ENCODE data around the gene BRAF.

Gene BRAF

DNA sequence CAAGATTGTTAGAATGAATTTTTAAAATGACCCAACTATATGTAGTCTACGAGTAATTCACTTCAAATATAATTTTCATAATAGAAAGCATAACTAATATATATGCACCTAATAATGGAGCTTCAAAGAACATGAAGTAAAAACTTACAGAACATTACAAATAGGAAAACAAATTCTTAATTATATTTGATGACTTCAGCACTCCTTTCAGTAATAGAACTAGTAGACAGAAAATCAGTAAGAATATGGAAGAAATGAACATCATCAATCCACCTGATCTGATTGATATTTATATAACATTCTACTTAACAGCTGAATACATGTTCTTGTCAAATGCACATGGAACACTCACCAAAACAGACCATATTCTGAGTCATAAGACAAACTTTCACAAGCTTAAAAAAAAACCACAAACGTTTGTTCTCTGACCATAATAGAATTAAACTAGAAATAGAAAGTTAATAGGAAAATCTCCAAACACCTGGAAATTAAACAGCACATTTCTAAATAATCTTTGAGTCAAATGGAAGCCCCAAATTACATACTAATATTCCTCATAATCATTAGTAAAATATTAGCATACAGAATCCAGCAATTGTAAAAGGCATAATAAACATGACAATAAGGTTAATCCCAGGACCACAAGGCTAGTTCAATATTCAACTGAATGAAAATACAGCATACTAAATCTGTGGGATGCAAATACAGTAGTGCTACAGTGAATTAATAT, 48.0 kb downstream of the BRAF start:
- Histone ChIP-seq H3K9me3 (ENCODE audit: insufficient read depth, low read length) (no peaks in the 10 kb centered on the region), H3K4me3 (ENCODE audit: insufficient read length, low read depth) (no peak overlapping the region), H3K9ac (ENCODE audit: insufficient read length, low read depth) (no peak overlapping the region), H3K27me3 (ENCODE audit: insufficient read depth, insufficient read length) (no peaks in the 10 kb centered on the region), H3K36me3 (ENCODE audit: insufficient read depth, insufficient read length, low read length) (no peaks in the 10 kb centered on the region), H3K4me1 (ENCODE audit: insufficient read depth, insufficient read length) (no peaks in the 10 kb centered on the region)
- DNase-seq (ENCODE audit: low read depth, low spot score), result no peak
- no peak for TF ChIP-seq SUZ12 (IDR thresholded peaks at IDR 0.05; ENCODE audit: extremely low read depth, insufficient read depth, insufficient read length)
- no peak for TF ChIP-seq ZNF274 (IDR thresholded peaks at IDR 0.05; ENCODE audit: low read depth, low read length)
- no peak for TF ChIP-seq YY1 (IDR thresholded peaks at IDR 0.05; ENCODE audit: insufficient read depth, insufficient read length)

DNA sequence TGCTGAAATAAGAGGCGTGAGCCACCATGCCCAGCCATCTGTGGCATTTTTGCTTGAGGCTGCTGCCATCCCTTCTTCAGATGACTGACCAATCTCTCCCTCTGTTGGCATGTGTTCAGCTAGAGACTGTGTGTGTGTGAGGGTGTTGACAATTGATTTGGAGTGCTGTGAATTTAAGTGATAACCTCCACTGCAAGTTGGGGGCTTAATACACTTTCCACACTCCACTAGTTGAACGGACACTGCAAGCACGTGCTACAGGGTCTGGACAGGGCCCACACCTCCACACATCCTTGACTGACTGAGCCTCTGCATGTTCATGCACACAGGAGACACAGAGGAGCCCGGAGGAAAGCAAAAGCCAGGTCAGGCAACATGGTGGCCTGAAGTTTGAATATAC, 51.3 kb downstream of the BRAF start:
- Histone ChIP-seq H3K27me3 (ENCODE audit: insufficient read depth, insufficient read length) (no peaks in the 10 kb centered on the region), H3K9ac (ENCODE audit: insufficient read length, low read depth) (no peak overlapping the region), H3K4me1 (ENCODE audit: insufficient read depth, insufficient read length) (no peaks in the 10 kb centered on the region), H3K36me3 (ENCODE audit: insufficient read depth, insufficient read length, low read length) (no peaks in the 10 kb centered on the region), H3K9me3 (ENCODE audit: insufficient read depth, low read length) (no peaks in the 10 kb centered on the region), H3K4me3 (ENCODE audit: insufficient read length, low read depth) (no peak overlapping the region)
- TF ChIP-seq ZNF274 (IDR thresholded peaks at IDR 0.05; ENCODE audit: low read depth, low read length) (no peak), YY1 (IDR thresholded peaks at IDR 0.05; ENCODE audit: insufficient read depth, insufficient read length) (no peak), SUZ12 (IDR thresholded peaks at IDR 0.05; ENCODE audit: extremely low read depth, insufficient read depth, insufficient read length) (no peak)
- DNase-seq (ENCODE audit: low read depth, low spot score), result no peak

- Histone ChIP-seq H3K9ac (ENCODE audit: insufficient read length, low read depth) (no peak overlapping the region), H3K4me3 (ENCODE audit: insufficient read length, low read depth) (no peak overlapping the region), H3K27me3 (ENCODE audit: insufficient read depth, insufficient read length) (no peaks in the 10 kb centered on the region), H3K4me1 (ENCODE audit: insufficient read depth, insufficient read length) (no peaks in the 10 kb centered on the region), H3K9me3 (ENCODE audit: insufficient read depth, low read length) (no peaks in the 10 kb centered on the region), H3K36me3 (ENCODE audit: insufficient read depth, insufficient read length, low read length) (no peaks in the 10 kb centered on the region)
- no peak for TF ChIP-seq ZNF274 (IDR thresholded peaks at IDR 0.05; ENCODE audit: low read depth, low read length)
- no peak for DNase-seq (ENCODE audit: low read depth, low spot score)
Observed at GRCh38 chr7:140870003-140870402, 54.7 kb downstream of the BRAF start.

DNA sequence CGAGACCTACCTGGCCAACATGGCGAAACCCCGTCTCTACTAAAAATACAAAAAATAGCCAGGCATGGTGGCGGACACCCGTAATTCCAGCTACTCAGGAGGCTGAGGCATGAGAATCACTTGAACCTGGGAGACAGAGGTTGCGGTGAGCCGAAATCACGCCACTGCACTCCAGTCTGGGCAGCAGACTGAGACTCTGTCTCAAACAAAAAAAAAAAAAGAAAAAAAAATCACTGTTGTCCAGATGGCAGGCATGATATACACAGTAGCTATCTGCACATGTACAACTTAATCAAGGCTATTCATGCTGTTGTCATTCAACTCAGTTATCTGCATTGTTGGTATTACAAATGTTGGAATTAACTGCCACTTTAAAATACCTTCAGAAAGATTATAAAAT, 55.3 kb downstream of the BRAF start:
- Histone ChIP-seq H3K9me3 (ENCODE audit: insufficient read depth, low read length) (no peaks in the 10 kb centered on the region), H3K4me3 (ENCODE audit: insufficient read length, low read depth) (no peak overlapping the region), H3K36me3 (ENCODE audit: insufficient read depth, insufficient read length, low read length) (no peaks in the 10 kb centered on the region), H3K9ac (ENCODE audit: insufficient read length, low read depth) (no peak overlapping the region), H3K4me1 (ENCODE audit: insufficient read depth, insufficient read length) (no peaks in the 10 kb centered on the region), H3K27me3 (ENCODE audit: insufficient read depth, insufficient read length) (no peaks in the 10 kb centered on the region)
- no peak for DNase-seq (ENCODE audit: low read depth, low spot score)
- TF ChIP-seq YY1 (IDR thresholded peaks at IDR 0.05; ENCODE audit: insufficient read depth, insufficient read length) (no peak), ZNF274 (IDR thresholded peaks at IDR 0.05; ENCODE audit: low read depth, low read length) (no peak), SUZ12 (IDR thresholded peaks at IDR 0.05; ENCODE audit: extremely low read depth, insufficient read depth, insufficient read length) (no peak)

- Histone ChIP-seq H3K36me3 (ENCODE audit: insufficient read depth, insufficient read length, low read length) (no peaks in the 10 kb centered on the region), H3K27me3 (ENCODE audit: insufficient read depth, insufficient read length) (no peaks in the 10 kb centered on the region), H3K4me1 (ENCODE audit: insufficient read depth, insufficient read length) (no peaks in the 10 kb centered on the region), H3K4me3 (ENCODE audit: insufficient read length, low read depth) (no peak overlapping the region), H3K9me3 (ENCODE audit: insufficient read depth, low read length) (no peaks in the 10 kb centered on the region), H3K9ac (ENCODE audit: insufficient read length, low read depth) (no peak overlapping the region)
- no peak for TF ChIP-seq SUZ12 (IDR thresholded peaks at IDR 0.05; ENCODE audit: extremely low read depth, insufficient read depth, insufficient read length)
- no peak for TF ChIP-seq ZNF274 (IDR thresholded peaks at IDR 0.05; ENCODE audit: low read depth, low read length)
- TF ChIP-seq YY1 (IDR thresholded peaks at IDR 0.05; ENCODE audit: insufficient read depth, insufficient read length), result no peak
- no peak for DNase-seq (ENCODE audit: low read depth, low spot score)
Observed at GRCh38 chr7:140867467-140868462, 57.0 kb downstream of the BRAF start.

DNA sequence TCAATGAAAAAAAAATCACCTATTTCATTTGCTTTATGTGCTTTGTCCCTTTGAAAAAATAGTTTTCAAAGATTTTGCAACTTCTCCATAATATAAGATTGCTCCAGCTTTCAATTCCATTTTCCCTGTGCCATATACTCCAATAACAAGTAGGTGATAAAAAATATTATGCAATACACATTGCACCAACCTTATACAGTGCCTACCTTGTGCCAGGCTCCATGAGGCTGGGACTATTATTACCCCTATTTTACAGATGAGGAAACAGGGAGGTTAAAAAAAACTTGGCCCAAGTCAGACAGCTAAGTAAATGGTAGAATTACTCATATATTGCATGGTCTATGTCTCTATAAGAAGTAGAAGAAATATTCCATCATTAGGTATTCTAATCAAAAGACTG, 57.8 kb downstream of the BRAF start:
- no peak for DNase-seq (ENCODE audit: low read depth, low spot score)
- Histone ChIP-seq H3K36me3 (ENCODE audit: insufficient read depth, insufficient read length, low read length) (no peaks in the 10 kb centered on the region), H3K4me1 (ENCODE audit: insufficient read depth, insufficient read length) (no peaks in the 10 kb centered on the region), H3K4me3 (ENCODE audit: insufficient read length, low read depth) (no peak overlapping the region), H3K9me3 (ENCODE audit: insufficient read depth, low read length) (no peaks in the 10 kb centered on the region), H3K9ac (ENCODE audit: insufficient read length, low read depth) (no peak overlapping the region), H3K27me3 (ENCODE audit: insufficient read depth, insufficient read length) (no peaks in the 10 kb centered on the region)
- TF ChIP-seq SUZ12 (IDR thresholded peaks at IDR 0.05; ENCODE audit: extremely low read depth, insufficient read depth, insufficient read length) (no peak), YY1 (IDR thresholded peaks at IDR 0.05; ENCODE audit: insufficient read depth, insufficient read length) (no peak), ZNF274 (IDR thresholded peaks at IDR 0.05; ENCODE audit: low read depth, low read length) (no peak)

- no peak overlapping the region for H3K9ac ChIP-seq (ENCODE audit: insufficient read length, low read depth)
- no peaks in the 10 kb centered on the region for H3K27me3 ChIP-seq (ENCODE audit: insufficient read depth, insufficient read length)
- no peaks in the 10 kb centered on the region for H3K36me3 ChIP-seq (ENCODE audit: insufficient read depth, insufficient read length, low read length)
- no peak for DNase-seq (ENCODE audit: low read depth, low spot score)
- no peak overlapping the region for H3K4me3 ChIP-seq (ENCODE audit: insufficient read length, low read depth)
- H3K9me3 ChIP-seq (ENCODE audit: insufficient read depth, low read length), result no peaks in the 10 kb centered on the region
- H3K4me1 ChIP-seq (ENCODE audit: insufficient read depth, insufficient read length), result no peaks in the 10 kb centered on the region
- TF ChIP-seq SUZ12 (IDR thresholded peaks at IDR 0.05; ENCODE audit: extremely low read depth, insufficient read depth, insufficient read length), result no peak
- no peak for TF ChIP-seq YY1 (IDR thresholded peaks at IDR 0.05; ENCODE audit: insufficient read depth, insufficient read length)
- TF ChIP-seq ZNF274 (IDR thresholded peaks at IDR 0.05; ENCODE audit: low read depth, low read length), result no peak
Observed at GRCh38 chr7:140864732-140865131, 60.0 kb downstream of the BRAF start.
